ENCODE results near the gene SMIM3.
A peak's percentile ranks its signal among the peaks of the same experiment; 100 is the strongest.

SMIM3 gene

GRCh38 chr5:150771034-150771795 lies 7.3 kb upstream of the SMIM3 start:
- no peak for TF ChIP-seq CTCF (IDR thresholded peaks at IDR 0.05)
- H3K4me1 ChIP-seq, result peaks cover 6% of the 10 kb centered on the region
- H3K4me3 ChIP-seq (ENCODE audit: low read depth, low read length), result no peak overlapping the region
- no peak overlapping the region for H3K4me2 ChIP-seq (ENCODE audit: low read length)
- H3K27ac ChIP-seq, result no peak overlapping the region
- no peaks in the 10 kb centered on the region for H3K36me3 ChIP-seq (ENCODE audit: control insufficient read depth, insufficient read depth, low read length)
- H2AFZ ChIP-seq, result no peak overlapping the region
- H3K27me3 ChIP-seq (ENCODE audit: control insufficient read depth, insufficient read depth, low read length), result no peaks in the 10 kb centered on the region
- no peak overlapping the region for H3K9ac ChIP-seq
- no peaks in the 10 kb centered on the region for H3K79me2 ChIP-seq
- no peaks in the 10 kb centered on the region for H3K9me3 ChIP-seq (ENCODE audit: control insufficient read depth, low read length)

DNA sequence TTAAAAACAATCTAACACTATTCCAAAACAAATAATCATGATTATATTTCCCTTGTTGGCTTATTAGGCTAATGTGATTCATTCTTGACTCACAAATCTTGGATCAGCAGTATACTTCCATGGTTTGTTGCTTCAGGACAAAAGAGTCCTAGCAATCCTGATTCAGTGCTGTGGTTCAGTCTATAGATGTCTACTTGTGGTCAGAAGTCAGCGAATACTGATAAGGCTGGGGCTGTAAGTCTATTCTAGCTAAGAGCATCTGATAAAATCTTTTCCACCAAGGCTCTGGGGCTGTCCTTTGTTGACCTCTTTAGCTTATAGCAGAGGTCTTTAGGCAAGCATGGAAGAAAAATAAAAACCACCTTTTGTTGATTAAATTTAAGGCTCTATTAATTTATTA lies 4.4 kb upstream of the SMIM3 start:
- H3K79me2 ChIP-seq, result no peaks in the 10 kb centered on the region
- no peak overlapping the region for H3K27ac ChIP-seq
- no peaks in the 10 kb centered on the region for H3K27me3 ChIP-seq (ENCODE audit: control insufficient read depth, insufficient read depth, low read length)
- H2AFZ ChIP-seq, result no peak overlapping the region
- no peak overlapping the region for H3K4me2 ChIP-seq (ENCODE audit: low read length)
- TF ChIP-seq CTCF (IDR thresholded peaks at IDR 0.05), result no peak
- no peak overlapping the region for H3K4me3 ChIP-seq (ENCODE audit: low read depth, low read length)
- no peak overlapping the region for H3K9ac ChIP-seq
- H3K9me3 ChIP-seq (ENCODE audit: control insufficient read depth, low read length), result no peaks in the 10 kb centered on the region
- peaks cover 9% of the 10 kb centered on the region for H3K4me1 ChIP-seq
- no peaks in the 10 kb centered on the region for H3K36me3 ChIP-seq (ENCODE audit: control insufficient read depth, insufficient read depth, low read length)

GRCh38 chr5:150777685-150778084 lies 872 bp upstream of the SMIM3 start:
- H3K27ac ChIP-seq, result peak overlapping the region; percentile 81
- peaks cover 16% of the 10 kb centered on the region for H3K4me1 ChIP-seq
- H3K9me3 ChIP-seq (ENCODE audit: control insufficient read depth, low read length), result no peaks in the 10 kb centered on the region
- no peaks in the 10 kb centered on the region for H3K79me2 ChIP-seq
- no peak for TF ChIP-seq CTCF (IDR thresholded peaks at IDR 0.05)
- H3K4me3 ChIP-seq (ENCODE audit: low read depth, low read length), result peak overlapping the region; percentile 83
- peak overlapping the region; percentile 94 for H3K4me2 ChIP-seq (ENCODE audit: low read length)
- peak overlapping the region; percentile 92 for H2AFZ ChIP-seq
- no peaks in the 10 kb centered on the region for H3K36me3 ChIP-seq (ENCODE audit: control insufficient read depth, insufficient read depth, low read length)
- no peak overlapping the region for H3K9ac ChIP-seq
- no peaks in the 10 kb centered on the region for H3K27me3 ChIP-seq (ENCODE audit: control insufficient read depth, insufficient read depth, low read length)

- no peak for TF ChIP-seq CTCF (IDR thresholded peaks at IDR 0.05)
- H2AFZ ChIP-seq, result peak overlapping the region; percentile 92
- H3K4me3 ChIP-seq (ENCODE audit: low read depth, low read length), result peak overlapping the region; percentile 83
Observed at GRCh38 chr5:150778088-150778516, 455 bp upstream of the SMIM3 start.

More at GRCh38 chr5:150778088-150778516, 455 bp upstream of the SMIM3 start:
- Histone ChIP-seq H3K9me3 (ENCODE audit: control insufficient read depth, low read length) (no peaks in the 10 kb centered on the region), H3K79me2 (no peaks in the 10 kb centered on the region), H3K9ac (peak overlapping the region; percentile 9), H3K4me2 (ENCODE audit: low read length) (peak overlapping the region; percentile 94), H3K27ac (peak overlapping the region; percentile 81), H3K27me3 (ENCODE audit: control insufficient read depth, insufficient read depth, low read length) (no peaks in the 10 kb centered on the region), H3K4me1 (peaks cover 20% of the 10 kb centered on the region), H3K36me3 (ENCODE audit: control insufficient read depth, insufficient read depth, low read length) (no peaks in the 10 kb centered on the region)
